ENCODE results near the gene GRN.
A peak's percentile ranks its signal among the peaks of the same experiment; 100 is the strongest.

The GRN gene

DNA sequence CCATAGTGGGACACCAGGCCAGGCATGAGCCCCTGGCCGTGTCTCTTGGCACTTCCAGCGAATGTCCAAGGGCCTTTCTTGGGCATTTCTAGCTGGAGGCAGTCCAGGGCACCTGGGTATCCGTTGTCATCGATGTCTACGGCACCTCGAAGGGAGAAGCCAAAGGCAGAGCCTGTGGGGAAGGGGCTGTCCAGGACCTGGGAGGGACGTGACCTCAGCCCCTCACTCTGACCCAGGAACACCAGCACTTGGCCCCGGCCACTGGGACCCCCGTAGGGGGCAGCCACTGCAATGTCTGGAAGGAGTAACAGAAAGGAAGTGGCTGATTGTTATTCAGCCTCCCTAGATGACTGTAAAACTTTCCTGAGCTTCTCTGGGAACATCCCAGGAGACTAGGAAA, 35.7 kb downstream of the GRN start:
- H3K4me3 ChIP-seq (ENCODE audit: low read depth, low read length) = no peak overlapping the region
- DNase-seq (ENCODE audit: low read depth) = no peak
- TF ChIP-seq, protein P1, sequence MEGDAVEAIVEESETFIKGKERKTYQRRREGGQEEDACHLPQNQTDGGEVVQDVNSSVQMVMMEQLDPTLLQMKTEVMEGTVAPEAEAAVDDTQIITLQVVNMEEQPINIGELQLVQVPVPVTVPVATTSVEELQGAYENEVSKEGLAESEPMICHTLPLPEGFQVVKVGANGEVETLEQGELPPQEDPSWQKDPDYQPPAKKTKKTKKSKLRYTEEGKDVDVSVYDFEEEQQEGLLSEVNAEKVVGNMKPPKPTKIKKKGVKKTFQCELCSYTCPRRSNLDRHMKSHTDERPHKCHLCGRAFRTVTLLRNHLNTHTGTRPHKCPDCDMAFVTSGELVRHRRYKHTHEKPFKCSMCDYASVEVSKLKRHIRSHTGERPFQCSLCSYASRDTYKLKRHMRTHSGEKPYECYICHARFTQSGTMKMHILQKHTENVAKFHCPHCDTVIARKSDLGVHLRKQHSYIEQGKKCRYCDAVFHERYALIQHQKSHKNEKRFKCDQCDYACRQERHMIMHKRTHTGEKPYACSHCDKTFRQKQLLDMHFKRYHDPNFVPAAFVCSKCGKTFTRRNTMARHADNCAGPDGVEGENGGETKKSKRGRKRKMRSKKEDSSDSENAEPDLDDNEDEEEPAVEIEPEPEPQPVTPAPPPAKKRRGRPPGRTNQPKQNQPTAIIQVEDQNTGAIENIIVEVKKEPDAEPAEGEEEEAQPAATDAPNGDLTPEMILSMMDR (IDR thresholded peaks at IDR 0.05; ENCODE audit: insufficient read depth, low read depth, low read length, missing control alignments) = no peak

DNA sequence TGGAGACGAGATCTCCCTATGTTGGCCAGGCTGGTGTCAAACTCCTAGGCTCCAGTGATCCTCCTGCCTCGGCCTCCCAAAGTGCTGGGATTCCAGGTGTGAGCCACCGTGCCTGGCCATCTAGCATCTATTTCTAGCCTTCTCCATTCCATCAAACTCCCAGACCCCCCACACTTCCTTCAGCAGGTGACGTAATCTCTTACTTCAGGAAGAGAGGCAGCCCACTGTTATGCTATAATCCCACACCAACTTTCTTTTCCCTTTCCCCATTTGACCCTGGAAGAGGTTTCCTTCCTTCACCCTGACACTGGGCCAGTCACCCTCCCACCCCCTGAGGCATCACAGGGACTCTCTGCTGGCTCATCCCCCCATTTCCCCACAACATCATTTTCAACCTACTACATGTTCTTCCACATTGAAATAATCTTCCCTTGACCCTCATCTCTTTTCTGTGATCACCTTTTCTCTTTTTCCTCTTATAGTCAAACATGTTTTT, 36.8 kb downstream of the GRN start:
- TF ChIP-seq, protein P1 (IDR thresholded peaks at IDR 0.05; ENCODE audit: insufficient read depth, low read depth, low read length, missing control alignments) = no peak
- H3K4me3 ChIP-seq (ENCODE audit: low read depth, low read length) = no peak overlapping the region
- no peak for DNase-seq (ENCODE audit: low read depth)

DNA sequence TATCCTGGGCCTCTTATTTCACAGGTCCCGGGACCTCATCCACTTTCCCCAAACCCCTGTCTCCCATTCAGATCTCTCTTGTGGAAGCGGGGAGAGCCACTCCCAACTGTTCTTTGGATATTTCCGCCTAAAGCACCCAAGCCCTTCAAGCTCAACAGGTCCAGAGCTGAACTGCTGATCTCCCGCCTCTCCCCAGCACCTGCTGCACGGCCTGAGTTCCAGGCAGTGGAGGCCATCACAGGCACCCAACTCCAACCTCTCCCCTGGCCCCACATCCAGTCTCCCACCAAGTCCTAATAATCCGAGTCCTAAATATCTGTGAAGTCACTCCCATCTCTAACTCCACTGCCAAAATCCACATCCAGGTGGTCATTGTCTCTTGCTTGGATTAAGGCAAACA, 37.8 kb downstream of the GRN start:
- H3K4me3 ChIP-seq (ENCODE audit: low read depth, low read length) = no peak overlapping the region
- TF ChIP-seq, protein P1 (IDR thresholded peaks at IDR 0.05; ENCODE audit: insufficient read depth, low read depth, low read length, missing control alignments) = no peak
- DNase-seq (ENCODE audit: low read depth) = no peak

DNA sequence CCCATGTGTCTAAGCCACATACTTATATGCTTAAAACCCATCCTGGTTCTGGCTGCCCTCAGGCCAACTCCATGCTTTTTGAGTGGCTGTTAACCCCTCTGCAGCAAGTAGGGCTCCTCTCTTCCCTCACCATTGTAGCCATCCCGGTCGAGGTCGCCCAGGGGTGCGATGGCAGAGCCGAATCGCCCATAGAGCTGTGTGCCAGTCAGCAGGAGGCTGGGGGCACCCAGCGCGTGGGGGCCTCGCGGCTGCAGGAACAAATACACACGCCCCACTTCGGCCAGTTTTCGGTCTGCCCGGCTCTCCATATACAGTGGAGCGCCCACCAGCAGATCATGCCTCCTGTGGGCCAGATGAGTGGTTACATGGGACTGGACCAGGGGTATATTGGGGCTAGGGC, 38.3 kb downstream of the GRN start:
- TF ChIP-seq, protein P1 (IDR thresholded peaks at IDR 0.05; ENCODE audit: insufficient read depth, low read depth, low read length, missing control alignments) = no peak
- DNase-seq (ENCODE audit: low read depth) = no peak
- H3K4me3 ChIP-seq (ENCODE audit: low read depth, low read length) = no peak overlapping the region

- TF ChIP-seq, protein P1 (IDR thresholded peaks at IDR 0.05; ENCODE audit: insufficient read depth, low read depth, low read length, missing control alignments) = no peak
- DNase-seq (ENCODE audit: low read depth) = no peak
- H3K4me3 ChIP-seq (ENCODE audit: low read depth, low read length) = no peak overlapping the region
Observed at GRCh38 chr17:44383861-44384260, 38.8 kb downstream of the GRN start.

DNA sequence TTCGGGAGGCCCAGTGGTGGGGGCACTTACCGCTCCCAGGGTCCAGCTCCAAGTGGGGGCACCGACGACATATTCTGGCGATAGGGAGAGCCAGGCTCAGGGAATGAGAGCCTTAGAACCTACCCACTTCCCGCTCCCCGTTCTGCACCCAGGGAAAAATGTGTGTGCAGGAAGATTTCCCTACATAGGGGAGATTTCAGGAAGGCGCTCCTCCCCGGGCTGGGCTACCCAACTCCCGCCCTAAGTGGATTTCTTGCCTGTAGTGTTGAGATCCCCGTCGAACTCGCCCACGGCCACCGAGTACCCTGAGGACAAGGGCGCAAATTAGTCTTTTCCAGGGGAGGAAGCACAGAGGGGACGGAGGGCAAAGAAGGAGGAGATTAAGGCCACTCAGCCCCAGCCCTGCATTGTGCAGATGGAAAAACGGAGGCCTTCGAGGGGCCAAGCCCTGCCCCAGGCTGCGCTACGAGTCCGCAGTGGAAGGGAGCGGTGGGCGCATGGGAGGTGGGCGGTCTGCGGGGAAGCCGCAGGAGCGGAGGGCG, 39.2 kb downstream of the GRN start:
- H3K4me3 ChIP-seq (ENCODE audit: low read depth, low read length) = no peak overlapping the region
- TF ChIP-seq, protein P1 (IDR thresholded peaks at IDR 0.05; ENCODE audit: insufficient read depth, low read depth, low read length, missing control alignments) = no peak
- no peak for DNase-seq (ENCODE audit: low read depth)

DNA sequence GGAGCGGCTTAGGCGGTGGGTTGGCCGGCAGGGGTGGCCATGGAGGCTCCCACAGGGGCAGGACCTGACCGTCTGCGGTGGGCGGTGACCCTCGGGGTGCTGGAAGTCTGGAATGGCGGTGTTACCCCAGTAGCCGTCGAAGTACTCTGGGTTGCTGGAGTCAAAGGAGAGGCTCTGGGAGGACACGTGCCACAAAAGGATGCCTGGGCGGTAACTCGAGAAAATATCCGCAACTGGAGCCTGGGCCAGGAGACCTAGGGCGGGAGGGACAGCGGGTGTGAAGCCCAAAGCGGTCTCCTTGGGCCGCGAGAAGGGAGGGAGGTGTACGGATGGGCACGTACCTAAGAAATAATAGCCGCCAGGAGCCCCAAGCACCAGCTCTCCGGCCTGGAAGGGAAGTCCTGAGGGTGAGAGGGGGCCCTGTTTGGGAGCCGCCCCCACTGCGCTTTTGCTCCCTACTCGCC, 39.8 kb downstream of the GRN start:
- TF ChIP-seq, protein P1 (IDR thresholded peaks at IDR 0.05; ENCODE audit: insufficient read depth, low read depth, low read length, missing control alignments) = no peak
- peak overlapping the region; percentile 70 for H3K4me3 ChIP-seq (ENCODE audit: low read depth, low read length)
- DNase-seq (ENCODE audit: low read depth) = no peak
